AG04449 (cell line): Measurements from ENCODE around the gene EMCN.

ENCODE experiments used
- CTCF ChIA-PET: fragments of 350-600 bp; formaldehyde crosslinking; extraction: SDS; loops from one replicate; lab custom pipeline; 2021; ENCODE audit warnings: antibody characterized with exemption; lab: Yijun Ruan, JAX
- POLR2A ChIA-PET: fragments of 400-600, 350-600 bp; formaldehyde crosslinking; extraction: SDS; loops from one replicate; lab custom pipeline; 2020; ENCODE audit warnings: antibody characterized with exemption, inconsistent platforms; lab: Yijun Ruan, JAX
- DNase-seq: peaks from one replicate; pipeline ENCODE4 v3.0.0-alpha.2; 2010; ENCODE audit warnings: low read depth, low spot score
- H3K4me3 ChIP-seq: 2 replicates; pipeline ENCODE4 v1.5.1; 2011; ENCODE audit warnings: low read depth, mild to moderate bottlenecking, control low read depth, low read length
- TF ChIP-seq, protein P1 (sequence below): IDR thresholded peaks from one replicate; pipeline ENCODE4 v1.5.1; 2011; ENCODE audit warnings: mild to moderate bottlenecking, moderate library complexity, low read length, control low read depth, inconsistent platforms; ENCODE audit not compliant: insufficient read depth; ENCODE audit errors: missing control alignments

EMCN gene

DNA sequence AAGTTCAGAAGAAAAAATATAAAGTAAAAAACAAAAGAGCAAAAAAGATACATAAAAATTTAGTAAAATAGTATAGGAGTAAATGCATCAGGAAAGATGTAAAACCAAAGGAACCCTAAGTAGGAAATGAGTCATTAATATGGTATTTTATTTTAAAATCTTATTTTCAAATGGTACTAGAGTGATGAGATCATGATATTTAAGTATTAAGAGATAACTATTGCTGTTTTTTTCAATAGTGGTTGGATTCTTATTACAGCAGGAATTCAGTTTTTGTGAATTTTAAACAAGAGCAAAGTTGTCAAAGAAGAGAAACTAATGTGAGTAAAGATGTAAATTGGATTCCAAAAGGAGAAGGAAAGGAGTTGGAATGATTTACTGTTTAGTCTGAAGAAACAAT, 20.0 kb downstream of the EMCN start:
- ChIA-PET CTCF (no interaction called here), POLR2A (no interaction called here)
- no peak overlapping the region for H3K4me3 ChIP-seq
- DNase-seq = no peak
- TF ChIP-seq, protein P1, sequence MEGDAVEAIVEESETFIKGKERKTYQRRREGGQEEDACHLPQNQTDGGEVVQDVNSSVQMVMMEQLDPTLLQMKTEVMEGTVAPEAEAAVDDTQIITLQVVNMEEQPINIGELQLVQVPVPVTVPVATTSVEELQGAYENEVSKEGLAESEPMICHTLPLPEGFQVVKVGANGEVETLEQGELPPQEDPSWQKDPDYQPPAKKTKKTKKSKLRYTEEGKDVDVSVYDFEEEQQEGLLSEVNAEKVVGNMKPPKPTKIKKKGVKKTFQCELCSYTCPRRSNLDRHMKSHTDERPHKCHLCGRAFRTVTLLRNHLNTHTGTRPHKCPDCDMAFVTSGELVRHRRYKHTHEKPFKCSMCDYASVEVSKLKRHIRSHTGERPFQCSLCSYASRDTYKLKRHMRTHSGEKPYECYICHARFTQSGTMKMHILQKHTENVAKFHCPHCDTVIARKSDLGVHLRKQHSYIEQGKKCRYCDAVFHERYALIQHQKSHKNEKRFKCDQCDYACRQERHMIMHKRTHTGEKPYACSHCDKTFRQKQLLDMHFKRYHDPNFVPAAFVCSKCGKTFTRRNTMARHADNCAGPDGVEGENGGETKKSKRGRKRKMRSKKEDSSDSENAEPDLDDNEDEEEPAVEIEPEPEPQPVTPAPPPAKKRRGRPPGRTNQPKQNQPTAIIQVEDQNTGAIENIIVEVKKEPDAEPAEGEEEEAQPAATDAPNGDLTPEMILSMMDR = no peak

DNA sequence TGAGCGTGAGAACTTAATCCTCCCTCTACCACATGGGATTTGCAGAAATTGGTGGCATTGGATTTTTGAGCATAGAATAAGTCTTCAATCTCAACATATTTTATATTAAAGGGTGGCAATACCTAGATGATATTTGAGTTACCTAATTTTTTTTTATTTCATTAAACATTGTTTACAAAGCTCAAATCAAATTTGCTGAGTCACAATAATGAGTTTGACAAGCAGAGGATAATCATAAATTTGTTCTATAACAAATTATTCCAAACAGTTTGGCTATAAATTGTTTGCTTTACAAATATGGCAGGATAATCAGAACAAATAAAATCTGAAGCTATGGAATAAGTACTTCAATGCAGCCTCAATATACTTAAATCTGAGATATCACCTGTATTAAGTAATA, 22.7 kb downstream of the EMCN start:
- TF ChIP-seq, protein P1 = no peak
- DNase-seq = no peak
- POLR2A ChIA-PET = no interaction called here
- CTCF ChIA-PET = no interaction called here
- no peak overlapping the region for H3K4me3 ChIP-seq

DNA sequence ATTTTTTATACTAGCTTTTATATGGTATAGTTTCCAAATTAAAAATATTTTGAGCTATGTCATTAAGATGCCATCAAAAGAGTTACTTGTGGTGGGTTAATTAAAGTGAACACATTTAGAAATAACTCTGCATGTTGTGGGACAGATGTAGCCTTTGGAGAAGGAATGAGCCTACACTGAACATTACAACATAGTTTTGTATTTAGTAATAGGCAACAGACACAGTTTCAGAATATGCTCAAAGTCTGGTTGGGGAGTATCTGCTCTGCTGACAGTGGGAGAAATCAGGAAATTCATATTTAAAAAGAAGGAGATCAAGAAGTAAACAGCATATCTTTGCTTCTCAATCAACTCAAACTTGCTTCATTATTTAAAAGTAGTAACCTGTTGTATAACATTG, 23.7 kb downstream of the EMCN start:
- ChIA-PET CTCF (no interaction called here), POLR2A (no interaction called here)
- DNase-seq = peak; percentile 19
- no peak overlapping the region for H3K4me3 ChIP-seq
- TF ChIP-seq, protein P1 = no peak

DNA sequence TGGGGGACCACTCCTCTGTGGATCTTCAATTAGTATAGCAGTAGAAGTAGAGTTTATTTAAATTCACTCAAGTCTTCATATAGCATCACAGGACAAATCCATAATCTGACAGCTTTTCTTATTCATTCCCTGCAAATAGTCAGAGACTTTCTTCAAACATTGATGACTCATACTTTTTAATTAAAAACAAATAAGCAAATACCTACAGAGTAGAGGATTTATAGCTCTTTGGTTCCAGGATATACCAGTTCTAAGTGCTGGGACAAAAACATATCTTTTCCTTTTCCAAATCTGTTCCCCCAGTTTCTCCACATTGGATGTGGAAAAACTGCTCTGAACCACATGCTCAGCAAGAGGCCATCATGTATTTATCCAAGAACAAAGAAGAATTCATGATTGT, 24.1 kb downstream of the EMCN start:
- CTCF ChIA-PET = no interaction called here
- H3K4me3 ChIP-seq = no peak overlapping the region
- DNase-seq = no peak
- POLR2A ChIA-PET = no interaction called here
- TF ChIP-seq, protein P1 = no peak

DNA sequence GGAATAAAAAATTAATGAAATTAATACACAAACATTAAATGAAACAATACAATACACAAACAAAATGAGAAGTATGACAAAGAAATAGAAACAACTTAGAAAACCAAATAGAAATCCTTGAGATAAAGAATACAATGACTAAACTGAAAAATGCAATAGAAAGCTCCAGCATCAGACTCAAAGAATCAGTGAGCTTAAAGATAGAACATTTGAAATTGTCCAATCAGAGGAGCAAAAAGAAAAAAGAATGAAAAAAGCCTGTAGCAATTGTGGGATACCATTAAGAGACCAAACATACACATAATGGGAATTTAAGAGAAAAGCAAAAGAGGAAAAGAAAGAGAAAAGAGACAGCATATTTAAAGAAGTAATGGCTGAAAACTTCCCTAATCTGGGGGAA, 25.7 kb downstream of the EMCN start:
- POLR2A ChIA-PET = no interaction called here
- TF ChIP-seq, protein P1 = no peak

DNA sequence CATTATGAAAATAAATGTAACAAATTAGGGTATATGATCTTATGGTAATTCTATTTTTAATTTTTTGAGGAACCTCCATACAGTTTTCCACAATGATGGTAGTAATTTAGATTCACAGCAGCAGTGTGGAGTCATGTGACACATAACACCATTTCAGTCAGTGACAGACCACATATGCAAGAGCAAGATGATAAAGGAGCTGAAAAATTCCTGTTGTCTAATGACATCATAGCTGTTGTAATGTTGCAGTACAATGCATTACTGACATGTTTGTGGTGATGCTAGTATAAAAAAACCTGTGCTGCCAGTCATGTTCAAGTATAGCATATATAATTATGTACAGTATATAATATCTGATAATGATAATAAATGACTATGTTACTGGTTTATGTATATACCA, 28.5 kb downstream of the EMCN start:
- no peak overlapping the region for H3K4me3 ChIP-seq
- POLR2A ChIA-PET = no interaction called here
- TF ChIP-seq, protein P1 = no peak
- CTCF ChIA-PET = no interaction called here
- DNase-seq = no peak

More for the DNA sequence above, 25.7 kb downstream of the EMCN start:
- no peak for DNase-seq
- H3K4me3 ChIP-seq = no peak overlapping the region
- CTCF ChIA-PET = no interaction called here
